Naive thymus-derived CD4-positive, alpha-beta T cell (primary cell): ENCODE data around the gene TCEAL9. TPM values are rescaled to one million over a fixed set of nuclear protein-coding genes. Genes with fewer than 3 reads are reported as not detected.
A peak's percentile ranks its signal among the peaks of the same experiment; 100 is the strongest.
"Not testable (repeated sequence)": the region's sequence is repeated elsewhere in the genome, so short reads cannot be mapped to it uniquely, and the experiment has no call there.

Source experiments
- ATAC-seq: fragments of 150-1000 bp; cut with Tn5 transposase; 2 replicates; pipeline ENCODE4 v1.10.0; 2021; ENCODE audit warnings: mild to moderate bottlenecking, moderate library complexity
- CTCF ChIA-PET: fragments of 350-600 bp; sonication (Branson Sonifier 250); formaldehyde crosslinking; loops from one replicate; lab custom pipeline; 2021; ENCODE audit warnings: antibody characterized with exemption; lab: Charles Lee
- POLR2A ChIA-PET: fragments of 350-600 bp; sonication (Branson Sonifier 250); formaldehyde crosslinking; loops from one replicate; lab custom pipeline; 2021; ENCODE audit warnings: antibody characterized with exemption, inconsistent platforms; lab: Charles Lee
- DNase-seq, 9 donors: peaks; one replicate each; pipeline versions ENCODE4 v3.0.0 to v3.0.0-alpha.2; 2020 to 2022; ENCODE audit warnings: mixed read lengths in 1 of 9
- H3K27ac ChIP-seq: one replicate; pipeline ENCODE4 v1.7.0; 2013; ENCODE audit warnings: mild to moderate bottlenecking, low read depth, low read length, moderate library complexity
- H3K27me3 ChIP-seq, 2 donors: one replicate each; pipeline ENCODE4 v1.7.0; 2013; ENCODE audit warnings: low read length in 2 of 2, mild to moderate bottlenecking in 2 of 2, moderate library complexity in 2 of 2; ENCODE audit not compliant: control insufficient read depth in 2 of 2, insufficient read depth in 2 of 2
- H3K36me3 ChIP-seq, 3 experiments: 1 replicate in 2 of 3; 2 replicates in 1 of 3; pipeline ENCODE4 v1.7.0; 2013; ENCODE audit warnings: low read length in 3 of 3, mild to moderate bottlenecking in 3 of 3, moderate library complexity in 1 of 3; ENCODE audit not compliant: insufficient read depth in 3 of 3, control insufficient read depth in 2 of 3
- H3K4me1 ChIP-seq, 2 donors: one replicate each; pipeline ENCODE4 v1.7.0; 2013; ENCODE audit warnings: low read length in 2 of 2, mild to moderate bottlenecking in 2 of 2, moderate library complexity in 1 of 2; ENCODE audit not compliant: control insufficient read depth in 2 of 2, insufficient read depth in 2 of 2
- H3K4me3 ChIP-seq: 2 replicates; pipeline ENCODE4 v1.7.0; 2013; ENCODE audit warnings: mild to moderate bottlenecking, low read length
- H3K9me3 ChIP-seq, 3 experiments: 1 replicate in 2 of 3; 2 replicates in 1 of 3; pipeline ENCODE4 v1.7.0; 2013; ENCODE audit warnings: low read length in 3 of 3; ENCODE audit not compliant: control insufficient read depth in 2 of 3
- H3K27ac Mint-ChIP-seq, 9 donors: one replicate each; pipeline ENCODE4 v1.8.0; 2020 to 2022; ENCODE audit warnings: mixed read lengths in 9 of 9, mild to moderate bottlenecking in 8 of 9, moderate library complexity in 5 of 9, inconsistent platforms in 2 of 9
- H3K27me3 Mint-ChIP-seq, 5 donors: one replicate each; pipeline ENCODE4 v1.8.0; 2021 to 2022; ENCODE audit warnings: mixed read lengths in 5 of 5, mild to moderate bottlenecking in 1 of 5
- H3K36me3 Mint-ChIP-seq, 5 donors: one replicate each; pipeline ENCODE4 v1.8.0; 2020 to 2022; ENCODE audit warnings: mixed read lengths in 5 of 5, mild to moderate bottlenecking in 3 of 5, inconsistent platforms in 1 of 5
- H3K4me1 Mint-ChIP-seq, 7 donors: one replicate each; pipeline ENCODE4 v1.8.0; 2020 to 2022; ENCODE audit warnings: mixed read lengths in 7 of 7, mild to moderate bottlenecking in 3 of 7, inconsistent platforms in 1 of 7
- H3K4me3 Mint-ChIP-seq, 10 donors: one replicate each; pipeline ENCODE4 v1.8.0; 2020 to 2022; ENCODE audit warnings: mild to moderate bottlenecking in 10 of 10, mixed read lengths in 10 of 10, moderate library complexity in 6 of 10, inconsistent platforms in 2 of 10
- H3K9me3 Mint-ChIP-seq, 11 donors: one replicate each; pipeline ENCODE4 v1.8.0; 2020 to 2022; ENCODE audit warnings: mixed read lengths in 11 of 11, mild to moderate bottlenecking in 4 of 11, inconsistent platforms in 1 of 11, moderate library complexity in 1 of 11
- intact Hi-C, 2 donors: fragments of 100-400 bp; cut with micrococcal nuclease; formaldehyde crosslinking; loops; one replicate each; pipeline ENCODE4 v1.15.1; 2023
- polyA plus RNA-seq, 2 donors: library from polyadenylated mRNA; unstranded; fragments of 300-500 nt; fragmentation: Illumina TruSeq; gene quantifications; one replicate each; pipeline ENCODE4 v1.2.3, GENCODE V29; 2021
- total RNA-seq, 6 experiments: library from RNA in 5 of 6; stranded (reverse) in 5 of 6; gene quantifications; 1 replicate in 5 of 6; 2 replicates in 1 of 6; pipeline ENCODE4 v1.2.3 and lab custom pipeline; 2021 to 2026

Gene TCEAL9
- total and polyA plus RNA-seq, 7 experiments from 2014 or later = 0.51 to 5.8 (median 1.1) TPM

DNA sequence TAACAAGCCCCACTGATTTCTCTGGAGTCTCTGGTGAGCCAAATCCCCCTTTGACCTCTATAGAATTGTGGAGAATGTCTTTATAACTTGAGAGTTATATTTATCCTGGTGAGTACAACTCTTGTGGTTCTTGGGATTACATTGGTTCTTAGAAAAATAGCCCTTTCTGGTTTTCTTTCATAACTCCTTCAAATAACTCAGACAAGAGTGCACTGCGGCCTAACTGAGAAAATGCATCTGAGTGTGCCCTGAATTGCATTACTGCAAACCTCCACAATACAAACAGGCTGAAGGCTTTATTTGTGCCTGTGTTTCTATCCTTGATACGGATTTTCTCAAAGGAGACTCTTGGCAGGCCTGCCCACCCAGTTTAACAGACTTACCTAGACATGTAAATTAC is 22.7 kb downstream of the TCEAL9 start:
- H3K27me3 ChIP-seq = no peaks in the 10 kb centered on the region
- Mint-ChIP-seq H3K4me3 (peak overlapping the region in 3 of 10 donors; percentile 29 to 68 (median 48)), H3K27me3 (peaks cover 0 to 4% (median 0%) of the 10 kb centered on the region in 5 donors), H3K9me3 (peaks cover 0 to 1% (median 0%) of the 10 kb centered on the region in 11 donors), H3K27ac (peak overlapping the region in 4 of 9 donors; percentile 11 to 84 (median 44)), H3K36me3 (no peaks in the 10 kb centered on the region), H3K4me1 (peaks cover 3 to 14% (median 7%) of the 10 kb centered on the region in 7 donors)
- no peak for ATAC-seq
- H3K4me3 ChIP-seq = no peak overlapping the region
- DNase-seq = no peak
- CTCF ChIA-PET = no interaction called here
- H3K36me3 ChIP-seq = peaks cover 0 to 3% (median 0%) of the 10 kb centered on the region in 3 experiments
- POLR2A ChIA-PET = no interaction called here
- no peaks in the 10 kb centered on the region for H3K9me3 ChIP-seq
- H3K27ac ChIP-seq = no peak overlapping the region
- no peaks in the 10 kb centered on the region for H3K4me1 ChIP-seq
- intact Hi-C loops = no loop called here

GRCh38 chrX:103382877-103383276 is 26.6 kb downstream of the TCEAL9 start:
- ATAC-seq (no peak), DNase-seq (no peak)
- no peak overlapping the region for H3K27ac ChIP-seq
- H3K36me3 ChIP-seq = no peaks in the 10 kb centered on the region
- H3K27me3 ChIP-seq = no peaks in the 10 kb centered on the region
- peaks cover 0 to 3% (median 0%) of the 10 kb centered on the region in 5 donors for H3K27me3 Mint-ChIP-seq
- H3K4me1 Mint-ChIP-seq = peaks cover 0 to 6% (median 0%) of the 10 kb centered on the region in 7 donors
- CTCF ChIA-PET = interaction anchor here (0.5 to 0.7 kb wide), 2 partner anchors 38 to 88 kb away, joined by 3 read pairs; no protein-coding TSS in a partner anchor
- no peaks in the 10 kb centered on the region for H3K9me3 Mint-ChIP-seq
- no peak overlapping the region for H3K4me3 ChIP-seq
- intact Hi-C loops = no loop called here
- H3K4me1 ChIP-seq = no peaks in the 10 kb centered on the region
- H3K4me3 Mint-ChIP-seq = no peak overlapping the region
- no peaks in the 10 kb centered on the region for H3K36me3 Mint-ChIP-seq
- H3K9me3 ChIP-seq = no peaks in the 10 kb centered on the region
- POLR2A ChIA-PET = interaction anchor here (0.6 kb wide), 1 partner anchor 11 kb away, joined by 5 read pairs; no protein-coding TSS in a partner anchor
- no peak overlapping the region for H3K27ac Mint-ChIP-seq

- ATAC-seq (no peak), DNase-seq (no peak)
- no peaks in the 10 kb centered on the region for H3K4me1 Mint-ChIP-seq
- intact Hi-C loops = no loop called here
- Histone ChIP-seq H3K27me3 (no peaks in the 10 kb centered on the region), H3K4me3 (no peak overlapping the region), H3K27ac (no peak overlapping the region), H3K4me1 (no peaks in the 10 kb centered on the region), H3K36me3 (no peaks in the 10 kb centered on the region), H3K9me3 (no peaks in the 10 kb centered on the region)
- H3K27ac Mint-ChIP-seq = no peak overlapping the region
- peaks cover 4 to 13% (median 8%) of the 10 kb centered on the region in 5 donors for H3K27me3 Mint-ChIP-seq
- no peaks in the 10 kb centered on the region for H3K36me3 Mint-ChIP-seq
- CTCF ChIA-PET = no interaction called here
- POLR2A ChIA-PET = no interaction called here
- no peak overlapping the region for H3K4me3 Mint-ChIP-seq
- H3K9me3 Mint-ChIP-seq = no peaks in the 10 kb centered on the region
Observed at GRCh38 chrX:103384672-103385071, 28.4 kb downstream of the TCEAL9 start.

- H3K9me3 Mint-ChIP-seq, H3K4me3 ChIP-seq, H3K36me3 Mint-ChIP-seq, H3K9me3 ChIP-seq, intact Hi-C loops, ATAC-seq, H3K27ac ChIP-seq, H3K4me1 ChIP-seq, H3K27ac Mint-ChIP-seq, CTCF ChIA-PET, DNase-seq, H3K27me3 ChIP-seq, H3K36me3 ChIP-seq, H3K4me1 Mint-ChIP-seq, H3K4me3 Mint-ChIP-seq: not testable (repeated sequence)
- POLR2A ChIA-PET = interaction anchor here (1.5 kb wide), 1 partner anchor 16 kb away, joined by 3 read pairs; no protein-coding TSS in a partner anchor
- H3K27me3 Mint-ChIP-seq = peaks cover 5 to 15% (median 11%) of the 10 kb centered on the region in 5 donors
Observed at GRCh38 chrX:103385283-103385830, 29.1 kb downstream of the TCEAL9 start.

DNA sequence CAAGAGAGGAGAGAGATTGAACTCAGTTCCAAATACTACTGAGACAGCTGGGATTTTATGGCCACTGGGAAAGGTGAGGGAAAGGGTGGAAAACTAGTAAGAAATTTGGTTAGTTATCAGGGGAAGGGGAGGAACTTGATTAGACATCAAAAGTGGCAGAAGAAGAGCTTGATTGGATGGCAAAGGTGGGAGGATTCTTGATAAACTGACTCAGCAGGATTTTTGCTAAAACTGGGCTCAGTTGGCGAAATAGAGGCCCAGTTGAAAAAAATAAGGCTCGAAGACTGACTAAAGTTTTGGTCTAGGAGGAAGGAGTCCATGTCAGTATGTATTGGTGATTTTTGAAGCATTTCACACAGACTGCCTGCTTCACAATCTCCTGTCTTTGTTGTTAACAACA is 30.0 kb downstream of the TCEAL9 start:
- no peak overlapping the region for H3K27ac ChIP-seq
- peaks cover 0 to 4% (median 0%) of the 10 kb centered on the region in 7 donors for H3K4me1 Mint-ChIP-seq
- H3K4me3 ChIP-seq = no peak overlapping the region
- DNase-seq = no peak
- intact Hi-C loops = no loop called here
- H3K36me3 Mint-ChIP-seq = no peaks in the 10 kb centered on the region
- H3K27ac Mint-ChIP-seq = no peak overlapping the region
- POLR2A ChIA-PET = interaction anchor here (1.5 kb wide), 1 partner anchor 15 kb away, joined by 3 read pairs; no protein-coding TSS in a partner anchor
- no peak overlapping the region for H3K4me3 Mint-ChIP-seq
- no peaks in the 10 kb centered on the region for H3K9me3 ChIP-seq
- no peaks in the 10 kb centered on the region for H3K27me3 ChIP-seq
- H3K4me1 ChIP-seq = no peaks in the 10 kb centered on the region
- ATAC-seq = no peak
- no peaks in the 10 kb centered on the region for H3K36me3 ChIP-seq
- CTCF ChIA-PET = no interaction called here
- peaks cover 5 to 23% (median 15%) of the 10 kb centered on the region in 5 donors for H3K27me3 Mint-ChIP-seq
- H3K9me3 Mint-ChIP-seq = peaks cover 0 to 2% (median 0%) of the 10 kb centered on the region in 11 donors

DNA sequence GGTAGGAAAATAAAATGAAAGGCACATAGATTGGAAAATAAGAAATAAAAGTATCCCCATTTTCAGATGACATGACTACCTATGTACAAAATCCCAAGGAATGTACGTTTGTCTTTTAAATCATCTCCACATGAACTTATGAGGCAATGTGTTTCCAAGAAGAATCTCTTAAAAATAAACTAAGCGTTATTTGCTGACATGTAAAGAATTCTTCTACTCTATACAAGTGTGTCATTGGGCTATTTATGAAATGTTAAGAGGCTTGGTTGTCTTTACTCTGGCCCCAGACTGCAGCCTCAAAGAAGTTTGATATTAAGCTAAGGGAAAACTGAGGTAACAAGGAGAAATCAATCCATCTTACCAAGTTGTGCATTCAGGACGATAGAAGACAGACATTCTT is 37.2 kb downstream of the TCEAL9 start:
- intact Hi-C loops = no loop called here
- peaks cover 0 to 4% (median 0%) of the 10 kb centered on the region in 7 donors for H3K4me1 Mint-ChIP-seq
- Histone ChIP-seq H3K4me3 (no peak overlapping the region), H3K27ac (no peak overlapping the region), H3K27me3 (no peaks in the 10 kb centered on the region), H3K36me3 (no peaks in the 10 kb centered on the region), H3K4me1 (no peaks in the 10 kb centered on the region), H3K9me3 (no peaks in the 10 kb centered on the region)
- ATAC-seq (no peak), DNase-seq (no peak)
- H3K9me3 Mint-ChIP-seq = peaks cover 0 to 3% (median 0%) of the 10 kb centered on the region in 11 donors
- no peak overlapping the region for H3K4me3 Mint-ChIP-seq
- CTCF ChIA-PET = no interaction called here
- POLR2A ChIA-PET = interaction anchor here (0.6 kb wide), 1 partner anchor 10 kb away, joined by 5 read pairs; no protein-coding TSS in a partner anchor
- no peak overlapping the region for H3K27ac Mint-ChIP-seq
- H3K27me3 Mint-ChIP-seq = peaks cover 5 to 24% (median 12%) of the 10 kb centered on the region in 5 donors
- H3K36me3 Mint-ChIP-seq = no peaks in the 10 kb centered on the region

DNA sequence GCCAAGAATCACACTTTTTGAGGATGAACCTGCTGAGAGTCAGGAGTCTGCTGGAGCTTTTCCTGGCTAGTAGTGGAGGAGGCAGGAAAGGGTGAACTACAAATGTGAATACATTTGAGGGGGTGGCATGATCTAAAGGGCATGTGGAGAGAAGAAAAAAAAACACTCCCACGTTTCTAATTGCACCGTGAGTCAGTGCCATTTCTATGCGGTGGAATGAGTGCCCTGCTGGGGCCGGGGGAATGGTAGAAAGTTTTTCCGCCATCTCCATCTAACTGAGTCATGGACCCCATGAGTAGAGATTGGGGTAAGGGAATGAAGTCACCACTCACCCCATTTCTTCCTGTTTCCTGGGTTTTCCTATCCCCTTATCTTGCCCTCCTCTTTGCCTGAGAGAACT is 39.9 kb downstream of the TCEAL9 start:
- ChIA-PET POLR2A (no interaction called here), CTCF (no interaction called here)
- no peaks in the 10 kb centered on the region for H3K9me3 ChIP-seq
- H3K4me3 Mint-ChIP-seq = no peak overlapping the region
- ATAC-seq (no peak), DNase-seq (no peak)
- no peak overlapping the region for H3K4me3 ChIP-seq
- no peaks in the 10 kb centered on the region for H3K36me3 ChIP-seq
- no peaks in the 10 kb centered on the region for H3K4me1 ChIP-seq
- peaks cover 0 to 11% (median 0%) of the 10 kb centered on the region in 5 donors for H3K27me3 Mint-ChIP-seq
- H3K4me1 Mint-ChIP-seq = no peaks in the 10 kb centered on the region
- no peak overlapping the region for H3K27ac Mint-ChIP-seq
- no peak overlapping the region for H3K27ac ChIP-seq
- H3K27me3 ChIP-seq = no peaks in the 10 kb centered on the region
- H3K36me3 Mint-ChIP-seq = no peaks in the 10 kb centered on the region
- H3K9me3 Mint-ChIP-seq = peaks cover 0 to 2% (median 0%) of the 10 kb centered on the region in 11 donors
- intact Hi-C loops = no loop called here
